Jurkat, Clone E6-1 (cell line): ENCODE measurements around the gene PKDCC.
"Not testable (repeated sequence)": the region's sequence is repeated elsewhere in the genome, so short reads cannot be mapped to it uniquely, and the experiment has no call there.

ENCODE experiments used
- DNase-seq: peaks from one replicate; pipeline ENCODE4 v3.0.0-alpha.2; 2011; ENCODE audit warnings: low read depth, low spot score
- H3K4me3 ChIP-seq: 2 replicates; pipeline ENCODE4 v1.5.1; 2011; ENCODE audit warnings: mild to moderate bottlenecking, low read length, control low read depth, moderate library complexity

Gene PKDCC

DNA sequence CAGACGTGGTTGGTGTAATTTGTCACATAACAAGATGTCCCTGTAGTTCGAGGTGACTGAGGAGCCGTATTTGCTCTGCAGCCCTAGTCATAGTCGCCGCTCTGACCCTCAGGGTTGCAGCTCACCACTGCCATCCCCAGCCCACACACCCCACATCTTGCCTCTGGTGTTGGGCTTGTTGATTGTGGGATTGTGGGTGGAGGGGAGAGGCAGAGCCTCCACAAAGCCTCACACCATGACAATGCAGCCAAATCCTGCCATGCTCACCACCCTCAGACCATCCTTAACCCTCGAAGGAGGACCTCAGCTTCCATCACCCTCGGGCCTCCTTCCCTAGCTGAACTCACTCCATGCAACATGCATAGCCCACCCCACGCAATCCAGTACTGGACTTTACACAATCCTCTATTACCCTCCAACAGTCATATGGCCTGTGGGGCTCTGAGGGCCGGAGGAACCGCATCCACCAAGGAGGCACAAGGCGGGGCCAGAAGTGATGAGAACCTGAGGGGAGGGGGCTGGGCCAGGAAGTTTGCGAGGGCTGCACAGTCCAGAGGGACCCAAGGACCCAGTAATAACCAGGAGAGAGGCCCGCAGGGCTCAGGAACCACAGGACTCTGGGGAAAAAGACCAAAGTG, 11.6 kb downstream of the PKDCC start:
- no peak for DNase-seq
- H3K4me3 ChIP-seq, result no peak overlapping the region

DNA sequence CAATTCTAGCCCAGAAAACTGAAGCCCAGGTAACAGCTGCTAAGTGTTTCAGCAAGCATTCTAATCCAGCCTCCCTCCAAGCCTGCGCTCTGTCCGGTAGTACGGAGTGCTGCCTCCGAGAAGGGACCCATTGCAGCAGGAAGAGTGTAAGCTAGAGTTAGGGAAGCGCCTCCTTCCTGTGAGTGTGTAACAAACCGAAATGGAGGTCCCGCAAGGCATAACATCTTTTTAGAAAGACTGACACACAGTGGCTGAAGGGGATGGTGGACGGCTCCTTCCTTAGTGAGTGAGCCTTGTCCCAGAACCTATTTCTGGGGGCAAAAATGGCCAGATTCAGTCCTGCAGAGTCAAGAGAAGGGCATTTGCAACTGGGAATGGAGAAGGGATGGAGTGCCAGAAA, 12.2 kb downstream of the PKDCC start:
- H3K4me3 ChIP-seq, result no peak overlapping the region
- no peak for DNase-seq

DNA sequence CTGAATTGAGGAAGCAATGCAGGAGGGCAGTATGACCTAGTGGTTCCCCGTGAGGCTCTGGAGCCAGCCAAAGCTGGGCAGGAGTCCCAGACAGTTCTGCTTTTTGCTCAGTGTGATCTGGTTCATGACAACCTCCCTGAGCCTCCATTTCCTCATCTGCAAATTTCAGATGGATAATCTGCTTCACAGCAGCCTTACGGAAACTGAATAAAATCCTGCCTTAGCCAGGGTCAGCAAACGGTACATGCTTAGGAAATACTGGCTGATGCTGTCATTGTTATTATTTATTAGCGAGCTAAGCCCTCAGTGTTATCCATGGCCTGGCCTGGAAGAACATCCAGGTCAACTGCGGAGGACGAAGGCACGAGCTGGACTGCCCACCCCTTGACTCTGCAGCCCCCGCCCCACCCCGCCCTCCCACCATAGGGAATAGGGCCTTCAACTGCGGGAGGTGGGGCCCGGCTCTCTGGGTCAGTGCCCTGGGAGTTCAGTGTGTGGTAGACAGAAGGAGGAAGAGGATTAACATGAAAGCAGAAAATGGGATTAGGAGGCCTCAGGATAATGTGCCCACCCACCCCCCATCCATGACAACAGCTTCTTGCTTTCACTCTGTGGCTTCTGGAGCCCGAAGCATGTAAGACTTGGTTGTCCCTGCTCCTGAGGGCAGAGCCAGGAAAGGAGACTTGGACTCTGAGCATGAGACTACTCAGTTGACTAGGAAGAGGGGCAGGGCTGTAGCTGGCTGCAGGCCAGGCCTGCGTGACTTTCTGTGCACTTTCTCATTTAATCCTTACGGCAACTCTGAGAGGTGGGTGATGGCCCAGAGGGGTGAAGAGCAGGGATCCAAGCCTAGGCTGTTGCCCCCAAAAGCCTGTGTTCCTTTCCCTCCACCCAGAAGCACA, 13.1 kb downstream of the PKDCC start:
- DNase-seq, result no peak
- H3K4me3 ChIP-seq, result no peak overlapping the region

DNA sequence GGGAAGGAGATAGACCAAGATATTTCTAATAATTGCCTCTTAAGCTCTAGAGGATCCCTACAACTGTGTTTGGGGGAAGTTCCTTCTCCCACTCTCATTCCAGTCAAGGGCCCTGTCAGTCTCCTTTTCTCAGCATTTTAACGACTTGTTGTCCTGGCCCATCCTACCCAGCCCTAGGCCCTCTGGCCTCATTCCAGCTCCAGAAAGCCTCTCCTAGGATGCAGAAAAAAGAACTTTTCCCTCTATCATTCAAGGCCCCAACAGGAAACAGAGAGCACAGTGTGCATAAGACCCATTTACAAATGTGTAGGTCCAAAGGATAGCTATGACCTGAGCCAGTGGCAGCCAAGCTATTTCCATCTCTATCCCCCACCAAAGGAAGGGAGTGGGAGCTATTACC, 14.0 kb downstream of the PKDCC start:
- H3K4me3 ChIP-seq, result no peak overlapping the region
- no peak for DNase-seq

DNA sequence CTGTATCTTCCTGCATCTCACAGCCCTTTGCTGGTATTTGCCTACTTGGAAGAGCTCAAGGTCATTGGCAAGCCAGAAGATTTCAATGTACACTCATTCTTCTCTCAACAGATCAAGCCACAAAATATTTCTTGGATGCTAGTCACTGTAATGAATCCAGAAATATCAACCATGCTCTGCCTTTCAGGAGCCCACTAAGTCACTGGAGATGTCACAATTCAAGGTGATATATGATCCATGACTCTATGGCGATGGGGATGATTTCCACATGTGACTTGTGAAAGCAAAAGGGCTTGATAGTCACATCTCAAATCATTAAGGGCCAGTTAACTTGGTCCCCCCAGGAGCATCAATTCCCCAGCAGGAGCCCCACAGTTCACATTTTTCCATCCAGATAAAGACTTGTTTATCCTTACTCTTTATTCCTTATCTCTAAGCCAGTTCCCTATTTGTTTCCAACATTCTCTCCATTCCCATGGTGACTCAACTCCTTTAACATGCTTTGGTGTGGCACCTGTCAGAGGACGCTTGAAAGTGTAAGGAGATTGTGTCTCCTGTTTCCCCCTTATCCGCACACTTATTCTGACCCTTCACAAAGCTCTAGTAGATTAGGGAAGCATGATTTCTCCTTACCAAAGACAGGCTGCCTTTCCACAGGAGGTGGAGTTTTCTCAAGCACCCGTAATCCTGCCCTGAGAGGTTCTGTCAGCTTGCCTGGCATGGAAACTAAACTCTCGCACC, 15.8 kb downstream of the PKDCC start:
- H3K4me3 ChIP-seq, result no peak overlapping the region
- DNase-seq, result no peak

DNA sequence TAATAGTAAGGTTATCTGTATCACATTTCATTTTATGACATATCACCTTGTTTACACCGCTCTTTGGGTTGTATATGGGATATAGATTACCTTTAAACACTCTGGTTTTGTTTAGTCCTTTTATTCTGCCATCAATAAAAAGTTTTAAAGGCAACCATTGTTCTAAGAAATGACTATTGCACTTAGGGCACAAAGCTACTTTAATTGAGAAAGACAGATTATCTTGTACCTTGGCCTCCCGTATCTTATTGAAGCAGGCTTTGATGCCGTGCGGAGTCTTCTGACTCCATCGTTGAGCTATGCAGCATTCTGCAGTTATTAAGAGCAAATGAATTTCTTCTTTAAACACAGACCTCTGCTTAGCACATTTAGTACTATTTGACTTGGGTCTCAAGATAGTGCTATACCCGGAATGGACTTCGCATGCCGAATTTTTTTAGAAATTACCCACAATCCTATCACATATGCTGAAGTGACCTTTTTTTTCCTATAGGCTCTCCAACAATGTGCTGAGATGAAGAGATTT, 16.7 kb downstream of the PKDCC start:
- H3K4me3 ChIP-seq, result no peak overlapping the region
- no peak for DNase-seq

DNA sequence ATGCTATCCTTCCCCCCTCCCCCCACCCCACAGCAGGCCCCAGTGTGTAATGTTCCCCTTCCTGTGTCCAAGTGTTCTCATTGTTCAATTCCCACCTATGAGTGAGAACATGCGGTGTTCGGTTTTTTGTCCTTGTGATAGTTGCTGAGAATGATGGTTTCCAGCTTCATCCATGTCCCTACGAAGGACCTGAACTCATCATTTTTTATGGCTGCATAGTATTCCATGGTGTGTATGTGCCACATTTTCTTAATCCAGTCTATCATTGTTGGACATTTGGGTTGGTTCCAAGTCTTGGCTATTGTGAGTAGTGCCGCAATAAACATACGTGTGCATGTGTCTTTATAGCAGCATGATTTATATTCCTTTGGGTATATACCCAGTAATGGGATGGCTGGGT, 17.9 kb downstream of the PKDCC start:
- not testable (repeated sequence) for H3K4me3 ChIP-seq, DNase-seq

DNA sequence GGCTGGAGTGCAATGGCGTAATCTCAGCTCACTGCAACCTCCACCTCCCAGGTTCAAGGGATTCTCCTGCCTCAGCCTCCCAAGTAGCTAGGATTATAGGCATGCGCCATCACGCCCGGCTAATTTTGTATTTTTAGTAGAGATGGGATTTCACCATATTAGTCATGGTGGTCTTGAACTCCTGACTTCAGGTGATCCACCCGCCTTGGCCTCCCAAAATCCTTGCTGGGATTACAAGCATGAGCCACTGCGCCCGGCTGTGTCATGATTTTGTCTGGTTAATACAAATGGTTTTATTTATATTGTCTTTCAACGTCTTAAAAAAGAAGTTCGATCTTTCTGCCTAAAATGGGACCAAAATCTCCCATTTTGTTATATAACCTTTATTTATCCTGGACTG, 19.2 kb downstream of the PKDCC start:
- not testable (repeated sequence) for DNase-seq, H3K4me3 ChIP-seq

DNA sequence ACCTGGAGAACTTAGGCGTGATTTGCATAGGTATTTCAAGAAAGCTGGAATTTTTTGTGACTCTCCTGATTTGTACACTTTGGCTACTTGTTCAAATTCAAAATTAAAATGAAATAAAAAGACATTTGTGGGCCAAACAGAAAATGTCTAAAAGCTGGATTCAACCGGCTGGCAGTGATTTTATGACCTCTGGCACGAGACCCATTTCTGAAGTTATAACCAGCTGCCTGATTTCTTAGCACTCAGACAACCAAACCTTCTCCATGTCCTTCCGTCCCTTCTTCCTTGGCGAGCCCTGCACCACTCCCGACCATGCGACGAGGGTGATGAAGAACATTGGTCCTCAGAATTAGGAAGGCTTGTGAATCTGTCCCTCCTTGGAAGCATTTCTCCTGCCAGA, 19.7 kb downstream of the PKDCC start:
- H3K4me3 ChIP-seq, result no peak overlapping the region
- no peak for DNase-seq

DNA sequence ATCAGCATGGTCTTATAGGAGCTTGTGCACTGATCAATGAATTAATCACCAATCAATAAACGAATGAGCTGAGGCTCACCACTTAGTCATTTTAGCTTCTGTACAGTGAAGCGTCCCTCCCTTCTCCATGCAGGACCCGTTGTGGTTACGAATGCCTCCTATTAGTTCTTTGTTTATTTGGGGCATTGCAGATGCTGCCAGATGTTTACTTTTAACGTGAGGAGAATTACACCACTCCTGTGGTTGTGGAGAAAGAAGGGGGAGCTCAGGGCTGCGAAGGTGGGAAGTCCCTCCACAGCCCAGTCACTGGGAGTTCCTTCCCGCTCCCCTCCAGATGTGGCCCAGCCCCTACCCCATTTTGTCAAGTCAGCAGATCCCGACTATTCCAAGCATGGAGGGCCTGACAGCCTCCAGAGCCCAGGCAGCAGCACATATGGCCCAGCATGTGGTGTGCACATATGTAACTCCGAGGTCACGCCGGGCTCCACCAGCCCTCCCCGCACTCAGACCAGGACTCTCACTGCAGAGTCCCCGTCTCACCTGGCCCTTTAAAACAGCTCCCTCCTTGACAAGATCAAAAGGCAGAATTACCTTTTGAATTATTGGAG, 20.9 kb downstream of the PKDCC start:
- H3K4me3 ChIP-seq, result no peak overlapping the region
- no peak for DNase-seq

DNA sequence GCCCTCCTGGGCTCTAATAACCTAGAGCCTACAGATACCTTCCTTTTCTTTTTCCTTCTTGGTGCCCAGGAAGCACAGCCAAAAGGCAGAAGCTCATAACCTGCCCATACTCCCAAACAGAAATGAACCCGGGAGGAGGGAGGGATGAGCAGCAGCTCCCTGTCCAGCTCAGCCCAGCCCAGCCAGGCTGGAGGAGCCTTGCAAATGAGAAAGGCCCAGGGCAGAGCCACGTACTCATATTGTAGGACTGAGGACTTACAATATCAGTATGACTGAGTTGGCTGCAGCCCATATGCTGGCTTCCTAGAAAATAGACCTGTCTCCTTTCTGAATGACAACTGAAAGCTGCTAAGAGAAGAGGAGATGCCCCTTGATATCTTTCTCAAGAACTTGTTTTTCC, 21.7 kb downstream of the PKDCC start:
- no peak for DNase-seq
- no peak overlapping the region for H3K4me3 ChIP-seq

DNA sequence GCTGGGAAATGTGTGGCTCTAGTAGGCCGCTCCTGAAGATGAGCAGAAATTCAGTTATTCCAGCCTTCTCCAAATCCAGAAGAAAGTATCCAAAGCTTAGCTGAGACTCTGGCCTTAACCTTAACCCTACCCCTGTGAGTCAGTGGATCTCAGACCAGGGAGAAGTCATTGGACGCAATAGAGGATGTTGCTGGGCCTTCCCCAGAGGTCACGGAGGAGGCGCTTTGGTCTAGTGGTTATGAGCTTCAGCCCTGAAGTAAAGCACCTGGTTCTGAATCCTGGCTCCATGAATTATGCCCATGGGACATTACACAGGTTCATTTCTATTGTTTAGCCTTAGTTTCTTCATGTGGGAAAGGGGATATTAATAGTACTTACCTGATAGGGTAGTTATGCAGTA, 24.0 kb downstream of the PKDCC start:
- no peak overlapping the region for H3K4me3 ChIP-seq

DNA sequence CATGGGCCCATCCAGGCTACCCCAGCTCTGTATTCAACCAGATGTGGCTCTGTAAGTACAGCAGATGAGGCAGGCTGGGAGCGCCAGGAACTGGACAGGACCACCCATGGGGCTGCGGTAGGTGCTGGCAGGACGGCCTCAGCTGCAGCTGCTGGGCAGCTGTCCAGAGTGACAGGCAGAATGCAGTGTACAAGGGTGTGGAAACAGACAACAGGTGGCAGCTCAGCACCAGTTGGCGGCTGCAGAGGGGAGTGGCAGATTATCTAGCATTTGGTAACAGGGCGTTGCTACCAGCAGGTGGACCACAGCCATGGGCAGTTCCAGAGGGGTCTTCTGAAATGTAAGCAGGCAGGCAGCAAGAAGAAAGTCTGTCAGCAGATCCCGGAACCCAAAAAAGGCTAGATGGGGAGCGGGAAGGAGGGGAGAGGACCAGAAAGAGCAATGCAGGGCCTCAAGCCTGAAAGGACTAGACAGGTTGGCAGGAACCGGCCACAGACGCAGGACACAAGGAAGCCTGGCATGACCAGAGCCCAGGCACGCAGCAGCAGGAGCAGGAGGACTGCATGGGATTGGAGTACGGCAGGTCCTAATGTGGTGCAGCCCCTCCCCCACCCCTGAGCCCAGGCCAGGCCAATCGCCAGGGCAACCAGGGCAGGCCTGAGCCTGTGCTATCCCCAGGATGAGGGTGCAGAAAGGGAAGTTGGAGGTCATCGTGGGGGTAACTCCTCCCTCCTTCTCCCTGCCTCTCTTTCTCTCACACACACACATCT, 24.7 kb downstream of the PKDCC start:
- DNase-seq, result no peak
- H3K4me3 ChIP-seq, result no peak overlapping the region

More for the DNA sequence above, 24.0 kb downstream of the PKDCC start:
- DNase-seq, result no peak

DNA sequence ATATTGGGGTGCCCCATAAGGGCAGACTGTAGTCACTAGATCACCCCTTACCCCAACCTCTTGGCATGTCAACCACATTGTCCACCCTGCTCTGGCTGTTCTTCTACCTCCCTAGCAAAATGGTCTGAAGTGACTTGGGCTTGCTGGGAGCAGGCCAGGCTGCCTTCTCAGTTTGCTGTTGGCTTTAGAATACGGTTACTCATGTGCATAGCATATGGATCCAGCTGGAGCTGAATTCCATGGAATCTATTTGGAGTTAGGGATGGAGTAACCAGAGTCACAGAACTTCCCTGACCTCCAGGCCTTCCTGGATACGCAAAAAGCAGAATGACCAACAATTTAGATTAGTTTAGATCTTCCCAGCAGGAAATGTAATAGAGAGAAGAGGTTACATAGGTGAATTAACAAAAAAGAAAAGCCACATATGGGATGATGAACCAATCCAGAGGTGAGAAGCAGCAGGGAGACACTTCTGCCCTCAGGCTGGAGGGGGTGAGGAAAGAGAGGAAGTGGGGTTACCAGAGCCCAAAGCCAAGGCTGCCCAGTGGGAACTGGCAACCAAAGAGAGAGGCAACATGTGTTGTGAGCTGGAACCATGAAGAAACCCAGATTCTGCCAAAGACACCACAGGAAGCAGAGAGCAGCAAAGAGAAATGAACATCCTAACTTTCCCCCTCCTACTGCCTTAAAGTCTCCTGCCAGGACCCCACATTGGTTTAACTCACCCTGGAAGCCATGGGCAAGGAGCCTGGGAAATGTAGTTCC, 26.1 kb downstream of the PKDCC start:
- H3K4me3 ChIP-seq, result no peak overlapping the region
- DNase-seq, result no peak

DNA sequence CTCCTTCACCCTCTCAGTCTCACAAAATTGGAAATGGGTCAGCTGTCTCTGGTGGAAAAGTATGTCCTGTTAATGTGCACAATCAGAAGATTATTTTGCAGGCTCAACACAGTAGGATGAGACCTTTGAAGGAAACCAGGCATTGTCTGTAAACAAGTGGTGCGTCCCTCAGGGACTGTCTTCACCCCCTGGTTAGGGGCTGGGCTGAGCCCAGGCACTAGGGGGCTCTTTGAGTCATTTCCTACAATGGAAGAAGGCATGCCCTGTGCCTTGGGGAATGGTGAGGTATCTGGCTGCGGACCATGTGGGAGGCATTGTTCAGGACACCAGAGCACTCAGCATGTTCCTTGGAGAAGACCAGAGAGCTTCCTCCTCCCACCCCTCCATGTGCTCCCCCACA, 26.8 kb downstream of the PKDCC start:
- no peak for DNase-seq
- H3K4me3 ChIP-seq, result no peak overlapping the region

DNA sequence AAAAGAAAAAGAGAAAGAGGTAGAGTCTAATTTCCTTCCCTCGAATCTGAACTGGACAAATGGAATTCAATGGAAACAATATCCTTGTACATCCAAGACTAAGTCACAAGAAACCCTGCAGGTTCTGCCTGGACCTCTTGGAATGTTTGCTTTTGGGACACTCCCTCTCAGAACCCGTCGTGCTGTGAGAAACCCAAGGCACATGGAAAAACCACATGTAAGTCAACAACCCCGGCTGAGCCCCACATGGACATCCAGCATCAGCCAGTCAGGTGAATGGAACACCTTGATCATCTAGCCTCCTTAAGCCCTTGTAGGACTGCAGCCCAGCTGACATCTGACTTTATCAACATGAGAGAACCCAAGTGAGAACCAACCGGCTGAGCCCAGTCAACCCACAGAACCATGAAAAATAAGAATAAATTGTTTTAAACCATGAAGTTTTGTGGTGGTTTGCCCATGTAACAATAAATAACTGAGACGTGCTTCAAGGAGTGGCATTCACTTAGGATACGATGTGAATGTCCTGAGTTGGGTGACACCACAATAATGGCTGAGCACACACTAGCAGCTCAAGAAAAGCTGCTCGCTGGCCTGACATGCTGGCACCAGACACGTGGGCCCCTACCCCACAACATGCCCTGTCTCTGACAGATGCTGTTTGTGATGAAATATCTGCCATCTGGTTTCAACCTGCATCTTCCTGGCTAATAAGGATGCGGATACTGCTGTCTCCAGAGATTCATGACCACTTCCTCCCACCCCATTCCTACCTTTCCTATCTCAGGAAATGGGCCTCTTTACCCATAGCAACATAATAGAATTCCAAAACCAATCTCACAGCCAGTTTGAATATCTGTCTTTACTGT, 28.8 kb downstream of the PKDCC start:
- no peak overlapping the region for H3K4me3 ChIP-seq
- DNase-seq, result no peak

DNA sequence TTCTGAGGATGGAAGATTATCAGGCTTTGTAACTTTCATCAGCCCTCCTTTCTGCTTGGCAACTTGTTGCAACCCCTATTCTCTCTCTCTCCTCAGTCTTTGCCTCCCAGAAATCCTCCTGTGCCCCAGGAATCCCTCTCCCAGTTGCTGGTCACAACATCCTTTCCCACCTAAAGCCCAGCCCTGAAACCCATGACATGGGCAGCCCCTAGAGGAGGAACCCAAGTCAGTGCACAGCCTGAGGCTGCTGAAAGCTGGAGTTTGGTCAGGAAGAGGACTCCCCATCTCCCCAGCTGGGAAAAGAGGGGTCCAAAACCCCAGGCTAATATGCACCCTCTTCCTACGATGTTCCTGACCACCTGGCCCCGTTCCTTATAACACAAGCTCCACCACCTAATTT, 29.5 kb downstream of the PKDCC start:
- no peak for DNase-seq
- no peak overlapping the region for H3K4me3 ChIP-seq
